Glutamatergic neuron (in vitro differentiated cells): ENCODE data around the gene TMEM150C. TPM values are rescaled to one million over a fixed set of nuclear protein-coding genes. Genes with fewer than 3 reads are reported as not detected.

Source experiments
- DNase-seq: peaks from one replicate; pipeline ENCODE4 v3.0.0; 2022
- H3K27ac Mint-ChIP-seq: one replicate; pipeline ENCODE4 v1.8.0; 2020; ENCODE audit warnings: mild to moderate bottlenecking, mixed read lengths, inconsistent platforms; ENCODE audit not compliant: unreplicated experiment
- H3K27me3 Mint-ChIP-seq: one replicate; pipeline ENCODE4 v1.8.0; 2020; ENCODE audit warnings: mild to moderate bottlenecking, moderate library complexity, mixed read lengths, inconsistent platforms; ENCODE audit not compliant: unreplicated experiment
- H3K36me3 Mint-ChIP-seq: one replicate; pipeline ENCODE4 v1.8.0; 2020; ENCODE audit warnings: mild to moderate bottlenecking, mixed read lengths, inconsistent platforms; ENCODE audit not compliant: unreplicated experiment
- H3K4me1 Mint-ChIP-seq: one replicate; pipeline ENCODE4 v1.8.0; 2020; ENCODE audit warnings: mild to moderate bottlenecking, low read depth, mixed read lengths, inconsistent platforms; ENCODE audit not compliant: unreplicated experiment
- H3K4me3 Mint-ChIP-seq: one replicate; pipeline ENCODE4 v1.8.0; 2020; ENCODE audit warnings: mild to moderate bottlenecking, mixed read lengths, inconsistent platforms; ENCODE audit not compliant: unreplicated experiment
- H3K9me3 Mint-ChIP-seq: one replicate; pipeline ENCODE4 v1.8.0; 2020; ENCODE audit warnings: mild to moderate bottlenecking, moderate library complexity, mixed read lengths, inconsistent platforms; ENCODE audit not compliant: unreplicated experiment
- CTCF ChIP-seq: fragments of 200-600 bp; sonication (generic); IDR thresholded peaks from one replicate; pipeline ENCODE4 v1.5.0; 2021; ENCODE audit not compliant: partially characterized antibody, unreplicated experiment
- total RNA-seq: library from RNA; stranded (reverse); fragmentation: NEBNext Ultra II Directional; extraction: Animal tissue kit (Norgen Biotek cat#: 25700); gene quantifications from one replicate; pipeline ENCODE4 v1.2.1, GENCODE V29; 2021; ENCODE audit not compliant: unreplicated experiment

Gene TMEM150C
- total RNA-seq, 1 donor from 2014 or later: 5.1 TPM

- Mint-ChIP-seq H3K27me3 (peaks cover 2% of the 10 kb centered on the region), H3K4me3 (no peak overlapping the region), H3K36me3 (no peaks in the 10 kb centered on the region), H3K9me3 (peaks cover 1% of the 10 kb centered on the region), H3K4me1 (no peaks in the 10 kb centered on the region), H3K27ac (no peak overlapping the region)
- DNase-seq: no peak
- no peak for TF ChIP-seq CTCF
Measured at GRCh38 chr4:82601242-82602015, 39.6 kb upstream of the TMEM150C start.

- Mint-ChIP-seq H3K27me3 (peaks cover 2% of the 10 kb centered on the region), H3K4me1 (no peaks in the 10 kb centered on the region), H3K9me3 (peaks cover 1% of the 10 kb centered on the region), H3K4me3 (no peak overlapping the region), H3K27ac (no peak overlapping the region), H3K36me3 (no peaks in the 10 kb centered on the region)
- DNase-seq: no peak
- no peak for TF ChIP-seq CTCF
Measured at GRCh38 chr4:82599336-82599735, 37.5 kb upstream of the TMEM150C start.

GRCh38 chr4:82594456-82594855, 32.7 kb upstream of the TMEM150C start:
- no peaks in the 10 kb centered on the region for H3K27me3 Mint-ChIP-seq
- H3K9me3 Mint-ChIP-seq: no peaks in the 10 kb centered on the region
- no peak overlapping the region for H3K27ac Mint-ChIP-seq
- DNase-seq: no peak
- no peak for TF ChIP-seq CTCF
- H3K36me3 Mint-ChIP-seq: no peaks in the 10 kb centered on the region
- no peaks in the 10 kb centered on the region for H3K4me1 Mint-ChIP-seq
- no peak overlapping the region for H3K4me3 Mint-ChIP-seq

GRCh38 chr4:82593411-82593810, 31.6 kb upstream of the TMEM150C start:
- no peak overlapping the region for H3K4me3 Mint-ChIP-seq
- H3K36me3 Mint-ChIP-seq: no peaks in the 10 kb centered on the region
- no peak overlapping the region for H3K27ac Mint-ChIP-seq
- peaks cover 2% of the 10 kb centered on the region for H3K27me3 Mint-ChIP-seq
- no peak for DNase-seq
- H3K9me3 Mint-ChIP-seq: no peaks in the 10 kb centered on the region
- H3K4me1 Mint-ChIP-seq: no peaks in the 10 kb centered on the region
- no peak for TF ChIP-seq CTCF

GRCh38 chr4:82592639-82593038, 30.9 kb upstream of the TMEM150C start:
- Mint-ChIP-seq H3K4me1 (no peaks in the 10 kb centered on the region), H3K9me3 (no peaks in the 10 kb centered on the region), H3K4me3 (no peak overlapping the region), H3K27ac (no peak overlapping the region), H3K36me3 (no peaks in the 10 kb centered on the region), H3K27me3 (peaks cover 2% of the 10 kb centered on the region)
- TF ChIP-seq CTCF: no peak
- DNase-seq: no peak
